Left colon (tissue), 2 donors: ENCODE measurements around the gene HOXA10. TPM values are rescaled to one million over a fixed set of nuclear protein-coding genes. Genes with fewer than 3 reads are reported as not detected.

Experiments used
- ATAC-seq: fragments of 200-7000 bp; cut with Tn5 transposase; one replicate; pipeline ENCODE4 v1.9.1; 2020; ENCODE audit warnings: mild to moderate bottlenecking, moderate library complexity
- DNase-seq, 2 donors: peaks; one replicate each; pipeline ENCODE4 v3.0.0-alpha.2; 2020
- intact Hi-C, 2 donors: fragments of 100-400 bp; cut with DNase I in 1 of 2; cut with micrococcal nuclease in 1 of 2; formaldehyde crosslinking; loops; one replicate each; pipeline versions ENCODE4 v1.11.2 to v1.14.0; 2022; cut with DNase I, micrococcal nuclease
- long read RNA-seq: library from polyadenylated mRNA; unstranded; transcript quantifications from one replicate; pipeline ENCODE4 v2.0.0, GENCODE V29; 2021
- total RNA-seq, 2 donors: library from RNA; stranded (reverse); fragmentation: NEBNext Ultra II Directional; extraction: Animal tissue kit (Norgen Biotek cat#: 25700); gene quantifications; one replicate each; pipeline ENCODE4 v1.2.1, GENCODE V29; 2021
- donor health status: DM: no; HTN: no; CAD: no.
- donor health status: DM: yes; HTN: yes; CAD: no.

Gene HOXA10
- 10 to 100 TPM; 23.4 to 30.0 TPM for total RNA-seq
- long read RNA-seq, transcript HOXA10-202 (2 exons, 1,570 nt), result minor isoform, 19 of 48 reads
- long read RNA-seq, transcript HOXA10-201 (2 exons, 2,541 nt), result major isoform, 25 of 48 reads
- long read RNA-seq, partial matches to known transcripts, result 0 of 48 reads
- long read RNA-seq, other reads (novel, unspliced or antisense), result 2 of 48 reads

- peak; percentile 74 to 80 for DNase-seq
- ATAC-seq, result peak; percentile 22
- intact Hi-C loops, result loop anchor here in 1 of 2 donors (10.0 kb wide), 1 partner anchor 1319 kb away; no protein-coding TSS in a partner anchor
These were observed at the start of gene HOXA10 for GRCh38 chr7:27173956-27174873. Gene HOXA10 (minus strand): TSS chr7:27174320. CDS start chr7:27174306, 14 bp downstream.

GRCh38 chr7:27221201-27221797 lies 47.2 kb upstream of the HOXA10 start:
- no peak for DNase-seq
- ATAC-seq, result no peak
- intact Hi-C loops, result no loop called here

DNA sequence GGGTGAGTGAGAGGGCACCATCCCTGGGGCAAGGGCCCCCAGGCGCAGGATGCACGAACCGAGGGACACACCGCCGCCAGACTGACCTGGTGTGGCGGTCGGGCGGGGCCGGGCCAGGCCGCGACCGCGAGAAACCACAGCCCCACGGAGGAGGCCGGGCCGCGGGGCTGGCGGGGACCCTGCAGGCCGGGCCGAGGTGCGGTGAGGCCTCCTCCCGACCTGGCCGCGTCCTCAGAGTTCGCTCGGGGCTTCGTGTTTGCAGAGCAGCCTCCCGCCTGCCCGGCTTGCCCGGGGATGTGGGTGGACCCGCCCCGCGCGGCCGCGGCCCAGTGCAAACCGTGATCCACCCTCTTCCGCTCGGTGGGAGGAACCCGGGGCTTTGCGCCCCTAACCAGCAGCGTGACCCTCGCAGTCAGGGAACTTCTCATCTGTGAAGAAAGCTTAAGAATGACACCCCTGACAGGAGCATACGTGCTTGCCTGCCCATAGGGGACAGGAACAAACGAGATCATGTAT lies 46.4 kb upstream of the HOXA10 start:
- no peak for ATAC-seq
- no peak for DNase-seq
- intact Hi-C loops, result no loop called here

DNA sequence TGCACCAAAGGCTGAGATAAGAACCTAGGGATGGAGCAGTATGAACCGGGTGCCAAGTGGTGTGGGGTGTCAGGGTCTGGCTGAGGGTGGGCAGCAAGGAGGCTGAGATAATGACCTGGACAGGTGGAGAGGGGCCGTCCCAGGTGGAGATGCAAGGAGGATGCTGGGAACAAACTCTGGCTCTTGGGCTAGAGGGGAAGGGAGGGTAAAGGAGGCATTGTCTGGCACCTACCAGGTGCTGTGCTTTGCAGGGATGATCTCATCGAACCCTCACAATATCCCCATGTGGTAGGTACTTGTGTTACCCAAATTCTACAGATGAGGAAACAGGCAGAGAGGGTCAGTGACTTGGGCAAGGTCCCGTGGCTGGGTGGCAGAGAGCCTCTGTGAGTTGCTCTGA lies 45.7 kb upstream of the HOXA10 start:
- ATAC-seq (no peak), DNase-seq (no peak)
- intact Hi-C loops, result loop anchor here in 1 of 2 donors (10.0 kb wide), 3 partner anchors 355 to 805 kb away; no protein-coding TSS in a partner anchor

DNA sequence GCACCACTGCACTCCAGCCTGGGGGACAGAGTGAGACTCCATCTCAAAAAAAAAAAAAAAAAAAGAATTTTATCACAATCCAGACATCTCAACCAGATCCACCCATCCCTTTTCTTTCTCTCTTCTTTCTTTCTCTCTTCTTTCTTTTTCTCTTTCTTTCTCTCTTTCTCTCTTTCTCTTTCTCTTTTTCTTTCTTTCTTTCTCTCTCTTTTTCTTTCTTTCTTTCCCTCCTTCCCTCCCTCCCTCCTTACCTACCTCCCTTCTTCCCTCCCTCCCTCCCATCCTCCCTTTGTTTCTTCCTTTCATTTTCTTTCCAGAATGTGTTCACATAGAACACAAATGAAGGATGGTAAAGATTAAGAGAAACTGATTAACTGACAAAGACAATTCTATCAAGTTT lies 43.8 kb upstream of the HOXA10 start:
- ATAC-seq (no peak), DNase-seq (no peak)
- intact Hi-C loops, result loop anchor here in 1 of 2 donors (10.0 kb wide), 3 partner anchors 357 to 807 kb away; no protein-coding TSS in a partner anchor

DNA sequence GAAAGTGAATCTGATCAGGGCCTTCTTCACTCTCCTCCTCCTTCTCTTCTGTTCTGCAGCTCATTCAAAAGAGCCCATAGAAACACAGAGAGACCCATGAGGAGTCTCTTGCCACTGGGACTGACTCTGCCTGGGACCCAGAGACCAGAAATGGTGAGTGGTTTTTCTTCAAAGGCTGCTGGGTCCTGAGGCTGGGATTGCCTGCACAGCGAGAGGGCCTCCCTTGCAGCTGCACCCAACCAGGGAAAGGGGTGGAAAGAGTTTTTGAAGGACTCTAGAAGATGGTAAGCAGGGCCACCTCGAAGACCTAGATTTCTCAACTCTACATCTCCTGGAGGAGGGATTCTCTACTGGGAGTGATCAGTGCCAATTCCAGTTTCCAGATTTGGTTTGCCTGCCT lies 41.2 kb upstream of the HOXA10 start:
- intact Hi-C loops, result loop anchor here in 1 of 2 donors (10.0 kb wide), 3 partner anchors 359 to 809 kb away; no protein-coding TSS in a partner anchor
- DNase-seq (no peak), ATAC-seq (no peak)

- ATAC-seq (no peak), DNase-seq (no peak)
- intact Hi-C loops, result loop anchor here in 1 of 2 donors (10.0 kb wide), 3 partner anchors 360 to 810 kb away; no protein-coding TSS in a partner anchor
These were observed 40.3 kb upstream of the HOXA10 start for GRCh38 chr7:27214239-27214950.

DNA sequence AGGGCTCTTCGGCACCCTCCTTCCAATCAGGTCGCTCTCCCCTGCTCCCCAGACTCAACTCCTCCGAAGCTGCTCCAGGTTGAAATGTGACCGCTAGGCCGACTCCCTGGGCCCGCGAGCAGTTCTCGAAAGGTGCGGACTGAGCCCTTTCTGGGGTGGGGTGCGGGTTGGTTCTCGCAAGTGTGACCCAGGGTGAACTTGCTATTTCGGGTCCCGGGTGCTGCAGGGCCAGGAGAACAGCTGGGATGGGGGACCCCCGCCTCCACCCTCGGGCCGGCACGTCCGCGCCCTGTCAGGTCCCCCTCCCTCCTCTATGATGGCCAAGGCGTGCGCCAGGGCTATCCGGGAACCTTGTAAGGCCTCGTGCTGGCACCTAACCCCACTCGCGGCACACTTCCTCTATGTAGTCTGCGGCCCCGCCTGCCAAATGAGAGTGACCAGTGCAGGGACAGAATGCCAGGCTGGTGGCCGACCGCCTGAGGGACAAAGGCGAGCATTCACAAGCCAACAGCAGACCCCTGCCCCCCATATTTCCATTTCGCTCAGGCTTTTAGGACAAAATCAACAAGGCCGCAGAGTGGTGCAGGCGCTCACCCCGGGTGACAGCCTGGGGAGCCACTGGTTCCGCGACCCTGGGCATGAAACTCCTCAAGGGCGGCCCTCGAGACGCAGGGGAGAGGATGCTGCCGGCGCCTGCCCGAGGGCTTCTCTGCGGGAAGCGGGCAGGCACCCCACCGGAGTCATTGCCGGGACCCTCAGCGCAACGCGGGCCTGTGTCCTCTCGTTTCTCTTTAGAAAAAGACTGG lies 39.5 kb upstream of the HOXA10 start:
- DNase-seq (no peak), ATAC-seq (no peak)
- intact Hi-C loops, result loop anchor here in 1 of 2 donors (10.0 kb wide), 3 partner anchors 361 to 811 kb away; no protein-coding TSS in a partner anchor

- intact Hi-C loops, result loop anchor here in 1 of 2 donors (10.0 kb wide), 3 partner anchors 362 to 812 kb away; no protein-coding TSS in a partner anchor
- DNase-seq (no peak), ATAC-seq (no peak)
These were observed 38.6 kb upstream of the HOXA10 start for GRCh38 chr7:27212497-27213432.

GRCh38 chr7:27211764-27212204 lies 37.7 kb upstream of the HOXA10 start:
- ATAC-seq (no peak), DNase-seq (no peak)
- intact Hi-C loops, result loop anchor here in 1 of 2 donors (10.0 kb wide), 3 partner anchors 363 to 813 kb away; no protein-coding TSS in a partner anchor

DNA sequence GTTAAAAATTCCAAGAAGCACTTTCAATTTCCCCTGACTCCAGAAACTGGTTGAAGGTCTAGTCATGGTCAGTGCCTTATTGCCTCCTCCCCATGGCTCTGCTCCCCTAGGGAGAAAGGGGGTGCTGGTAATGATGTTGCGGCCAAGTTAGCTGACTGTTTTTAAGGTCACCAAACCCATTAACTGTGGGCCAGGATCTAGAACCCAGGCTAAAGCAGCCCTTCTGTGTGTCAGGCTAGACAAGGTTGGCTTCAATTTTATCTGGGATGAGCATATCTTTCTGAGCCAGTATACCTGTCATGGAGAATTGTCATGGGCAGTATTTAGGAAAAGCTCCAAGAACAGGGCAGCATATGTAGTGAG lies 36.9 kb upstream of the HOXA10 start:
- ATAC-seq (no peak), DNase-seq (no peak)
- intact Hi-C loops, result loop anchor here in 1 of 2 donors (10.0 kb wide), 3 partner anchors 364 to 814 kb away; no protein-coding TSS in a partner anchor

DNA sequence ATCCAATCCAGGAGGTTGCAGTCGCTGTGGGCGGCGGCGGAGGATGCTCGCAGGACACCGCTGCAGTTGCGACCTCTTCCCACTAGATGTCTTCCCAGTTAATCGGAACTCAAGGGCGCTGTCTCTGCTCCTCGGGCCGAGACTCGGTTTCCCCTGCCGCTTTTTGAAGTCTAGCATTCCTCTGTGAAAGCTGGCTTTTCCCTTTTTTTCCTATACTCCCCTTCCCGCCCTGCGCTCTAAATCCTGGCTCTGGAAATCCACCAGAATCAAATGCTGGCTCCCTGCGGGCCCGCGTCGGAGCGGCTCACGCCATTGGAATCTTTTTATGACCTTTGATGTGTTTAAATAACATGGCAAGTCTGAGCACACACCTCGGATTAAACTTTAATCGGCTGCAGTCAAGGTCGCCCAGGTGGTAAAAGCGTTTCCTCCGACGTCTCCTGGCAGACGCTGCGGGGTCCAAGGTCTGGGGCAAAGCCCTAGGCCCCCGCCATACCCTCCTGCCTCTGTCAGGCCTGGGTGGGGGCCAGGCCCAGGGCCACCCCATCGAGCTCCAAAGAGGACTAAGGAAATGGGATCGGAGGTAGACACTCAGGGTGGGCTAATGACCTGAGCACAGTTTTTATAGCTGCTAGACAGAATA lies 36.4 kb upstream of the HOXA10 start:
- peak; percentile 76 for ATAC-seq
- intact Hi-C loops, result loop anchor here in 1 of 2 donors (10.0 kb wide), 3 partner anchors 364 to 814 kb away; no protein-coding TSS in a partner anchor
- peak; percentile 85 to 89 for DNase-seq

- intact Hi-C loops, result loop anchor here in 1 of 2 donors (10.0 kb wide), 3 partner anchors 365 to 815 kb away; no protein-coding TSS in a partner anchor
- DNase-seq (peak in 1 of 2 donors; percentile 78), ATAC-seq (no peak)
These were observed 35.9 kb upstream of the HOXA10 start for GRCh38 chr7:27209933-27210440.

- intact Hi-C loops, result no loop called here
These were observed 34.9 kb upstream of the HOXA10 start for GRCh38 chr7:27208998-27209397.

GRCh38 chr7:27207348-27207985 lies 33.3 kb upstream of the HOXA10 start:
- ATAC-seq, result no peak
- intact Hi-C loops, result no loop called here
- DNase-seq, result peak in 1 of 2 donors; percentile 26

More at GRCh38 chr7:27208998-27209397, 34.9 kb upstream of the HOXA10 start:
- ATAC-seq (no peak), DNase-seq (peak in 1 of 2 donors; percentile 5)
